HepG2 (cell line): ENCODE data around the gene AGO4. TPM values are rescaled to one million over a fixed set of nuclear protein-coding genes. Genes with fewer than 3 reads are reported as not detected.

Experiments
- ARID2 ChIP-seq: sonication (generic); formaldehyde crosslinking; IDR thresholded peaks from 2 replicates; pipeline ENCODE4 v1.8.1; 2022; ENCODE audit warnings: mild to moderate bottlenecking, missing genetic modification reagents, borderline replicate concordance
- ATF7 ChIP-seq, 2 experiments: fragments of 450-650 bp in 1 of 2; sonication (generic) in 1 of 2; formaldehyde crosslinking in 1 of 2; IDR thresholded peaks; 2 replicates each; pipeline versions ENCODE4 v1.4.0 to v1.6.1; 2016 to 2020; ENCODE audit warnings: antibody characterized with exemption in 1 of 2, mild to moderate bottlenecking in 1 of 2, missing genetic modification reagents in 1 of 2
- DZIP1 ChIP-seq: sonication (generic); formaldehyde crosslinking; IDR thresholded peaks from 2 replicates; pipeline ENCODE4 v1.5.0; 2020; ENCODE audit warnings: mild to moderate bottlenecking, missing genetic modification reagents
- FOXP1 ChIP-seq, 2 experiments: fragments of 450-650 bp in 1 of 2; IDR thresholded peaks; 2 replicates each; pipeline ENCODE4 v1.6.1; 2017 to 2018; ENCODE audit warnings: antibody characterized with exemption in 1 of 2
- HBP1 ChIP-seq: IDR thresholded peaks from 2 replicates; pipeline ENCODE4 v1.6.1; 2016; ENCODE audit warnings: low read depth, control low read depth
- HNRNPL ChIP-seq: fragments of 200-400 bp; formaldehyde crosslinking; IDR thresholded peaks from 2 replicates; pipeline ENCODE4 v1.6.1; 2017; ENCODE audit warnings: mild to moderate bottlenecking, low read depth, low read length
- IKZF4 ChIP-seq: sonication (generic); formaldehyde crosslinking; IDR thresholded peaks from 2 replicates; pipeline ENCODE4 v1.5.1; 2020; ENCODE audit warnings: borderline replicate concordance, mild to moderate bottlenecking, low read depth, missing genetic modification reagents; ENCODE audit errors: not compliant biosample characterization
- POLR2AphosphoS2 ChIP-seq: IDR thresholded peaks from 2 replicates; pipeline ENCODE4 v1.6.1; 2011; ENCODE audit warnings: low read depth, low read length, improper control_type of control experiment
- PPARG ChIP-seq: conservative IDR thresholded peaks from 2 replicates; pipeline ENCODE4 v1.6.1; 2016; ENCODE audit warnings: missing biosample characterization, missing genetic modification reagents
- RFX5 ChIP-seq: IDR thresholded peaks from 2 replicates; pipeline ENCODE4 v1.6.1; 2011; ENCODE audit warnings: low read depth, low read length, improper control_type of control experiment
- SNAI1 ChIP-seq: sonication (generic); formaldehyde crosslinking; IDR thresholded peaks from 2 replicates; pipeline ENCODE4 v1.5.0; 2020; ENCODE audit warnings: mild to moderate bottlenecking, missing genetic modification reagents, borderline replicate concordance
- SOX13 ChIP-seq, 3 experiments: fragments of 450-650 bp in 1 of 3; sonication (generic) in 1 of 3; formaldehyde crosslinking in 1 of 3; IDR thresholded peaks in 2 of 3; conservative IDR thresholded peaks in 1 of 3; 2 replicates each; pipeline versions ENCODE4 v1.5.0 to v1.6.1; 2016 to 2020; ENCODE audit warnings: antibody characterized with exemption in 1 of 3, mild to moderate bottlenecking in 1 of 3, missing compliant biosample characterization in 1 of 3, missing genetic modification reagents in 1 of 3, moderate library complexity in 1 of 3
- SP5 ChIP-seq: IDR thresholded peaks from 2 replicates; pipeline ENCODE4 v1.6.1; 2016; ENCODE audit warnings: low read depth, borderline replicate concordance
- TBL1XR1 ChIP-seq: fragments of 150-350 bp; IDR thresholded peaks from 2 replicates; pipeline ENCODE4 v1.6.1; 2014; ENCODE audit warnings: borderline replicate concordance, low read length; ENCODE audit not compliant: partially characterized antibody
- TEF ChIP-seq: sonication (generic); formaldehyde crosslinking; IDR thresholded peaks from 2 replicates; pipeline ENCODE4 v1.5.0; 2020; ENCODE audit warnings: missing genetic modification reagents
- ZBED4 ChIP-seq: sonication (generic); formaldehyde crosslinking; IDR thresholded peaks from 2 replicates; pipeline ENCODE4 v1.4.0; 2020; ENCODE audit warnings: missing genetic modification reagents, borderline replicate concordance
- ZBTB37 ChIP-seq: sonication (generic); formaldehyde crosslinking; IDR thresholded peaks from 2 replicates; pipeline ENCODE4 v1.4.0; 2020; ENCODE audit warnings: mild to moderate bottlenecking, missing genetic modification reagents
- ZNF652 ChIP-seq: IDR thresholded peaks from 2 replicates; pipeline ENCODE4 v1.6.1; 2016; ENCODE audit warnings: low read depth, borderline replicate concordance
- polyA plus RNA-seq, 8 experiments: library from polyadenylated mRNA; depleted of rRNA in 3 of 8; stranded (reverse) in 7 of 8; unstranded in 1 of 8; fragments of >200 nt; fragmentation: Illumina TruSeq in 4 of 8; extraction: Trizol in 4 of 8; gene quantifications; 2 replicates each; pipeline versions ENCODE4 v1.2.1 to v1.2.3, GENCODE V29; 2011 to 2016; ENCODE audit warnings: low read depth in 4 of 8, missing spikeins in 1 of 8, mixed read lengths in 1 of 8; ENCODE audit not compliant: insufficient read depth in 1 of 8
- total RNA-seq, 5 experiments: library from RNA; depleted of rRNA; stranded (reverse); fragments of >200 nt; fragmentation: Illumina TruSeq; extraction: Trizol; gene quantifications; 2 replicates each; pipeline ENCODE4 v1.2.3, GENCODE V29; 2016; ENCODE audit warnings: low read depth in 1 of 5

AGO4 gene
- total and polyA plus RNA-seq, 2 of the 13 experiments (the other 11 are each of a cell fraction or from before 2014, with no cell fraction given): 6.0 to 13.8 TPM

- TF ChIP-seq IKZF4 (CRISPR knock-in tag) (no peak), HNRNPL (peak; percentile 55; the same call in 1 of the 2 replicates), TBL1XR1 (no peak), ATF7 (IDR thresholded peaks at IDR 0.05) (no peak), ATF7 (CRISPR knock-in tag; IDR thresholded peaks at IDR 0.05) (no peak), ZBED4 (CRISPR knock-in tag) (peak; percentile 19; the same call in 1 of the 2 replicates), ARID2 (CRISPR knock-in tag) (peak; percentile 84; the same call in 1 of the 2 replicates), POLR2AphosphoS2 (no peak), DZIP1 (CRISPR knock-in tag) (no peak), PPARG (CRISPR knock-in tag) (no peak), RFX5 (no peak), SNAI1 (CRISPR knock-in tag) (no peak), SP5 (CRISPR knock-in tag) (peak; percentile 59; the same call in 1 of the 2 replicates), HBP1 (no peak; the same call in 1 of the 2 replicates), SOX13 (IDR thresholded peaks at IDR 0.05) (no peak), SOX13 (CRISPR knock-in tag; conservative IDR thresholded peaks at IDR 0.05 in 1 of 2, IDR thresholded peaks at IDR 0.05 in 1 of 2) (peak in 1 of 2 experiments; percentile 36; a peak in 1 of 4 replicates), FOXP1 (IDR thresholded peaks at IDR 0.05) (no peak), FOXP1 (CRISPR knock-in tag; IDR thresholded peaks at IDR 0.05) (no peak), TEF (CRISPR knock-in tag) (no peak), ZBTB37 (CRISPR knock-in tag) (no peak), ZNF652 (CRISPR knock-in tag) (no peak)
Measured at GRCh38 chr1:35769188-35769758, 38.5 kb upstream of the AGO4 start (continued).
